ENCODE results near the gene GNB1L. TPM values are rescaled to one million over a fixed set of nuclear protein-coding genes. Genes with fewer than 3 reads are reported as not detected.
A peak's percentile ranks its signal among the peaks of the same experiment; 100 is the strongest.

Gene GNB1L
- total and polyA plus RNA-seq, 9 of the 15 experiments (the other 6 are each of a cell fraction or from before 2014, with no cell fraction given): 0.56 to 50.5 (median 10.2) TPM

DNA sequence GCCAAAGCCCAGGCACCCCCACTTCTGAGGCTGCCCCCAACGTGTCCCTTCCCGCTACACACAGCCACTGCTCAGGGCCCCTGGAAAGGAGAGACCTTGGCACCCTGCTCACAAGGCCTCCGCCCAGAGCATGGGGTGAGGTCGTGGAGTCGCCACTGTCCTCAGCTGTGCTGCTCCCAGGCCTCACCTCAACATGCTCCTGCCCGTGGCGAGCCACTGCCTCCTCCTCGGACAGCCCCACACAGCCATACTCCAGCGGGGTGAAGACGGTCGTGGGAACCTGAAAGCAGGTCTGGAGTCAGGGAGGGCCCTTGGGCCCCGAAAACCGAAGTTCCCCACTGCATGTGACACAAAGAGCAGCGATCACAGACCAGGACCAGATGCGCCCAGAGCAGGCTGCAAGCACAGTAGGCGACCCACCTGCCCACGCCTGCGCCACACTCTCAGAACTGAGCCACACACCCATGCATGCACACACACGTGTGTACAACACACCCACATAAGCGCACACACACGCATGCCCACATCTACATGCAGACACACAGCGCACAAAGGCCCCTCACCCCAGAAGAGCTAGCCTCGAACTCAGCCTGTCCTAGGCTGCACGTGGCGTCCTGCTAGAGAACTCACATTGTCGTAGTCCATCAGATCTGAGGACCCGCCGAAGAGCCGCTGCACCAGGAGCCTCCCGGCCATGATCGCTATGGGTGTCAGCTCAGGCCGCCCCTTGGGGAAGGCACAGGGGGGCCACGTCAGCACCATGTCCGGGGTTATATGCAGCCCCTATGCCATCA is 25.5 kb upstream of the GNB1L start (continued):
- TF ChIP-seq, protein P1, sequence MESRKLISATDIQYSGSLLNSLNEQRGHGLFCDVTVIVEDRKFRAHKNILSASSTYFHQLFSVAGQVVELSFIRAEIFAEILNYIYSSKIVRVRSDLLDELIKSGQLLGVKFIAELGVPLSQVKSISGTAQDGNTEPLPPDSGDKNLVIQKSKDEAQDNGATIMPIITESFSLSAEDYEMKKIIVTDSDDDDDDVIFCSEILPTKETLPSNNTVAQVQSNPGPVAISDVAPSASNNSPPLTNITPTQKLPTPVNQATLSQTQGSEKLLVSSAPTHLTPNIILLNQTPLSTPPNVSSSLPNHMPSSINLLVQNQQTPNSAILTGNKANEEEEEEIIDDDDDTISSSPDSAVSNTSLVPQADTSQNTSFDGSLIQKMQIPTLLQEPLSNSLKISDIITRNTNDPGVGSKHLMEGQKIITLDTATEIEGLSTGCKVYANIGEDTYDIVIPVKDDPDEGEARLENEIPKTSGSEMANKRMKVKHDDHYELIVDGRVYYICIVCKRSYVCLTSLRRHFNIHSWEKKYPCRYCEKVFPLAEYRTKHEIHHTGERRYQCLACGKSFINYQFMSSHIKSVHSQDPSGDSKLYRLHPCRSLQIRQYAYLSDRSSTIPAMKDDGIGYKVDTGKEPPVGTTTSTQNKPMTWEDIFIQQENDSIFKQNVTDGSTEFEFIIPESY (CRISPR knock-in tag; IDR thresholded peaks at IDR 0.05): no peak
- TF ChIP-seq PCBP1 (IDR thresholded peaks at IDR 0.05; ENCODE audit: low read depth, low read length, poor library complexity, severe bottlenecking) (peak; percentile 37), WHSC1 (IDR thresholded peaks at IDR 0.05; ENCODE audit: low read length) (peak; percentile 6), NCOR1 (IDR thresholded peaks at IDR 0.05) (no peak), ZNF41 (CRISPR knock-in tag; conservative IDR thresholded peaks at IDR 0.05) (no peak), POLR2G (IDR thresholded peaks at IDR 0.05; ENCODE audit: low read depth, low read length) (peak; percentile 68), RNF2 (IDR thresholded peaks at IDR 0.05) (no peak), POLR2AphosphoS2 (IDR thresholded peaks at IDR 0.05; ENCODE audit: low read length) (0 out of 2 replicates have a peak, but pooled peaks have one; percentile 8), NR2F6 (CRISPR knock-in tag; IDR thresholded peaks at IDR 0.05) (no peak), SETDB1 (IDR thresholded peaks at IDR 0.05; ENCODE audit: low read length) (peak; percentile 77)
